NCI-H510A (cell line): ENCODE measurements around the gene HYCC1.
"Not testable (repeated sequence)": the region's sequence is repeated elsewhere in the genome, so short reads cannot be mapped to it uniquely, and the experiment has no call there.

Experiments used
- DNase-seq: peaks from one replicate; lab custom pipeline; 2025; lab: John Stamatoyannopoulos, UW

The HYCC1 gene

DNA sequence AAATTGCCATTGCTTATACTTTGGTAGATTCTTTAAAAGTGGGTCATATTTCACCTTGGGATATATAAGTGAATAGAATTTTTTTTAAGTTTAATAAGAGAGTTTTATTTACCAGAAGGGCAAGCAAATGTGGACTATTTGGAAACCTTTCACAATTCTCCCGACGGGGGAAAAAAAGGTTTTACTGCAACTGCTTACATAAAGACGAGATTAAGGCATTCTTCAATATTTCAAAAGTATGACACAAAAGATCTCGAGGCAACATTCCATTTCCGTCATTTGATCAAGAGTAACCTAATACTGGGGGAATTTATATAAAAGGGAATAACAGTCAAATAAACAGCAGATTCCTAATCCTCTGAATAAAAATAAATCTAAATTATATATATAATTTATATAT lies 28.5 kb downstream of the HYCC1 start:
- DNase-seq, result no peak

DNA sequence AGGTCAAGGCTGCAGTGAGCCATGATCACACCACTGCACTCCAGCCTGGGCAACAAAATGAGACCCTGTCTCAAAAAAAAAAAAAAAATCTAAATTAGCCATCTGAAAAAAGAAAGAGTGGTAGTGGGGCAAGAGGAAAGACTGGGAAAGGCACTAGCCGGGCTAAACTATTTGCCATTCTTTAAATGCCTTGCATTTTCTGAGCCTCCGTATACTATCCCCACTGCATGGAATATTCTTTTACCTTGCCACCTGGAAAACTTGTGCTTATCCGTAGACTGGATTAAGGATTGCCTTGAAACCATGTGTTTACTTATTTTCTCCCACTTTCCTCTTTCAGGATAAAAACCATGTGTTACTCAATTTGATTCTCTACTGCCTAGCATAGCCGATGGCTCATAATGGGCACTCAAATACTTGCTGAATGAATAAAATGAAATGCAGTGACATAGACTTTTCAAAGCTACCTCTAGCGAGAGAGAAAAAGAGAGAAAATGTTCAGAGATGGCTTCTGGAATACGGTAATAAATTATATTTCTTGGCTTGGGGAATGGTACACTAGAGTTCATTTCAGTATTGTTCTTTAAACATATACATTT lies 30.6 kb downstream of the HYCC1 start:
- DNase-seq, result no peak

DNA sequence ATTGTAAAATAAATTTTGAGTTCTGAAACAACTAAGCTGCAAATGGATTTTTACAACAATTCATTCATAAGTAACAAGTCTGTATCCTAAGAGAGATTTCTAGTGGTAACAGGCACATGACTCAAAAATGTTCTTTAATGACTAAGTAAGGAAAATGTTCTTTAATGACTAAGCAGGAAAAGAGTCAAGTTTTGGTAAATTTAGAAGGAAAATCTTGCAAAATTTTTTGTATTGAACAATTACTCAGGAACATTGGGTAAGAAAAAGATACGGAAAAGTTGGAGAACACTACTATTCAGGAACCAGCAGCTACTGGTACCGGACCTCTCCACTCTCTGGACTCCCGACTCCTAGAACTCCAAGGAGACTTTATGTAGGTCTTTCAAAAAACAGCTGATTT lies 33.5 kb downstream of the HYCC1 start:
- no peak for DNase-seq

DNA sequence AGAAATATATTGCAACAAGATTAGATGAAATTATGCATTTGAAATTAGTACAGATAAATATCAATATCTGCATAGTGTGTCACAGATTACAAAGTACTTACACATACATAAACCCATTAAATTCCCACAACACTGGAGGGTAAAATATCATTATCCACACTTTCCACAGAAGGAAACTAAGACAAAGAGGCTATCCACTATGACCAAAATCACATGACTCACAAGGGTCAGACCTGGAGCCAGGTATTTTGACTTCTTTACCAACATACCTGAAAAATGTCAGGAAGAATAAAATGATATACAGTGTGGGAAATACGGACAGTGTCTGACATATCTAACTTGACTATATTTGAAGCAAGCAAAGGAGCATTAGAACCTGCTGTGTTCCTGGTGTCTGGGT lies 34.1 kb downstream of the HYCC1 start:
- DNase-seq, result no peak

DNA sequence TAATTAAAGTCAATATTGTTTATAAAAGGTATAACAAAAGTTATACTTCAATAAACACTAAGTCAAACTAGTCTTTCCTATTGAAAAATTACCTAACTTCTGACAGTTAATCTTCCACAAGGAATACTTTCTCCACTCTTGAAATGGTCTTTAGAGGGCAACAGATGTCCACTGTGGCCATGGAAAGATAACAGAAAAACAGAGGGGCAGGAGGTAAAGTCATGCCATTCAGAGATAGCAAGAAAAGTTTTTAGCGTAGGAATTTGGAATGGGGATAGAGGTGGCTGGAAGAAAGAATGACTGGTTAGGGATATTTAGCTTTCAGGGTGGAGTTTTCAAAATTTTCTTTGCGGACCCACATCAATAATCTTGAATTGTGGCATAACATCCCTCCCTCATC lies 34.7 kb downstream of the HYCC1 start:
- no peak for DNase-seq

DNA sequence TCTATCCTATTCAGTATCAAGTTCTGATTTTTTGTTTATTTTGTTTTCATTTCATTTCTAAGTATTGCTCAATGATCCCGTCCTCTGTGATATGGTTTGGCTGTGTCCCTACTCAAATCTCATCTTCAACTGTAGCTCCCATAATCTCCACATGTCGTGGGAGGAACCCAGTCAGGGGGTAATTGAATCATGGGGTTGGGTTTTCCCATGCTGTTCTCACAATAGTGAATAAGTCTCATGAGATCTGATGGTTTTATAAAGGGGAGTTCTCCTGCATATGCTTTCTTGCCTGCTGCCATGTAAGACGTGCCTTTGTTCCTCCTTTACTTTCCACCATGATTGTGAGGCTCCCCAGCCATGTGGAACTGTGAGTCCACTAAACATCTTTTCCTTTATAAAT lies 39.3 kb downstream of the HYCC1 start:
- DNase-seq, result not testable (repeated sequence)

DNA sequence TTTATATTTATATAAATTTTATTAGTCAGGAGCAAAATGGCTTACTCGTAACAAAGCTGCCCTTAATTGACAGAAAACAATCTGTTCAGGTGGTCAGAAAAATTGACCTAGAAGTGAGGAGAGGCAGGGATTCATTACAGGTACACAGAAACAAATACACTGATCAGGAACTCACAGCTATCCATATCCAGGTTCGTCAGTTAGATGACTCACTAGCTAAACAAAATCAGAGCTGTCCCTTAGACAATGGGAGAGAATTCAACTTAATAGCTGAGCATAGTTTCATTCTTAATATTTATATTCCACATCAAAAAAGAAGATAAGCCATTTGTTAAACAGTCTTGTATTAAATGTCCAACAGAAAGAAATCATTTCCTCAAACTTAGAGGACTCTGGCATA lies 41.7 kb downstream of the HYCC1 start:
- DNase-seq, result no peak

DNA sequence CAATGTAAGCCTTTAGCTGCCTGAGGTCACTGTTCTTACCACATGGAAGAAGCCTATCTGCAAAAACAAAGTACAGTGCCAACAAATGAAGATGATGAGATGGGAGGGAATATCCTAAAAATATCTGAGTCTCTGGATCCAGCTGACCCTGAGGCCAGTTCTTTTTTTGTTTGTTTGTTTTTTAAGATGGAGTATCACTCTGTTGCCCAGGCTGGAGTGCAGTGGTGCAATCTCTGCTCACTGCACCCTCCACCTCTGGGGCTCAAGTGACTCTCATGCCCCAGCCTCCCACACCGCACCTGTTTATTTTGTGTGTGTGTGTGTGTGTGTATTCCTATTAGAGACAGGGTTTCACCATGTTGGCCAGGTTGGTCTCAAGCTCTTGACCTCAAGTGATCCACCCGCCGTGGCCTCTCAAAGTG lies 44.9 kb downstream of the HYCC1 start:
- DNase-seq, result peak; percentile 1
